Fibroblast of lung (primary cell): ENCODE measurements around the gene LTO1.

Source experiments
- CTCF ChIP-seq, 2 donors: IDR thresholded peaks in 1 of 2; conservative IDR thresholded peaks in 1 of 2; 1 replicate in 1 of 2; 2 replicates in 1 of 2; pipeline ENCODE4 v1.5.1; 2011 to 2012; ENCODE audit warnings: low read length in 2 of 2, control low read depth in 1 of 2, inconsistent platforms in 1 of 2, low read depth in 1 of 2, mild to moderate bottlenecking in 1 of 2
- EZH2 ChIP-seq: IDR thresholded peaks from 2 replicates; pipeline ENCODE4 v1.5.1; 2012; ENCODE audit warnings: low read length, control low read depth, mild to moderate bottlenecking; ENCODE audit errors: missing control alignments

GRCh38 chr11:69697469-69697843, 22.3 kb upstream of the LTO1 start:
- TF ChIP-seq EZH2: no peak
- TF ChIP-seq CTCF (conservative IDR thresholded peaks at IDR 0.05 in 1 of 2, IDR thresholded peaks at IDR 0.05 in 1 of 2; ENCODE audit: low read depth in 1 of 2, low read length in 2 of 2): no peak
